Gastrocnemius medialis (tissue), 4 donors: ENCODE results near the gene RUNX3.

Experiments used
- POLR2A ChIP-seq, 2 donors: fragments of 450-650 bp; IDR thresholded peaks; one replicate each; pipeline ENCODE4 v1.6.1; 2017; ENCODE audit warnings: antibody characterized with exemption in 2 of 2, mild to moderate bottlenecking in 2 of 2, moderate library complexity in 2 of 2
- TF ChIP-seq, protein P1 (sequence below), 5 experiments: fragments of 450-650 bp in 3 of 5; fragments of 200-600 bp in 2 of 5; sonication (generic) in 2 of 5; IDR thresholded peaks in 4 of 5; conservative IDR thresholded peaks in 1 of 5; 1 replicate in 4 of 5; 2 replicates in 1 of 5; pipeline ENCODE4 v1.5.1; 2016 to 2019; ENCODE audit warnings: antibody characterized with exemption in 5 of 5, mild to moderate bottlenecking in 3 of 5, moderate library complexity in 3 of 5

DNA sequence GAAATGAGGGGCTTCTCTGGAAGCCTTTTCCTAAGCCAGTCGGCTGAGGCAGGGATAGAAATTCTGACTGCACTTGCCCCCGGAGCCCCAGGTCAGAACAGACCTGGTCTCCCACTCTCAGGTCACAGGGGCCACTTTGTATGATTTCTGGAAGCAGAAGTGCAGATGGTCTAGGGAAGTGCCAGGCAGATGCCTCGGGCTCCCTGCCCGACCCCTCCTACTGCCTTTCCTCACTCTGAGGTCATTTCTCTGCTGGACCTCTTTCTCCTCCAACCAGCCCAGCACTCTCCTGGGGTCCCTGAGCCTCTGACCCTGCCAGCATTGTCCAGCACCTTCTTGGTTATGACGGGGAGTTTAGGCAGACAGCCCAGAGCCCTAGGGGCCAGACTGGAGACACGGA, 8.7 kb downstream of the RUNX3 start:
- TF ChIP-seq, protein P1, sequence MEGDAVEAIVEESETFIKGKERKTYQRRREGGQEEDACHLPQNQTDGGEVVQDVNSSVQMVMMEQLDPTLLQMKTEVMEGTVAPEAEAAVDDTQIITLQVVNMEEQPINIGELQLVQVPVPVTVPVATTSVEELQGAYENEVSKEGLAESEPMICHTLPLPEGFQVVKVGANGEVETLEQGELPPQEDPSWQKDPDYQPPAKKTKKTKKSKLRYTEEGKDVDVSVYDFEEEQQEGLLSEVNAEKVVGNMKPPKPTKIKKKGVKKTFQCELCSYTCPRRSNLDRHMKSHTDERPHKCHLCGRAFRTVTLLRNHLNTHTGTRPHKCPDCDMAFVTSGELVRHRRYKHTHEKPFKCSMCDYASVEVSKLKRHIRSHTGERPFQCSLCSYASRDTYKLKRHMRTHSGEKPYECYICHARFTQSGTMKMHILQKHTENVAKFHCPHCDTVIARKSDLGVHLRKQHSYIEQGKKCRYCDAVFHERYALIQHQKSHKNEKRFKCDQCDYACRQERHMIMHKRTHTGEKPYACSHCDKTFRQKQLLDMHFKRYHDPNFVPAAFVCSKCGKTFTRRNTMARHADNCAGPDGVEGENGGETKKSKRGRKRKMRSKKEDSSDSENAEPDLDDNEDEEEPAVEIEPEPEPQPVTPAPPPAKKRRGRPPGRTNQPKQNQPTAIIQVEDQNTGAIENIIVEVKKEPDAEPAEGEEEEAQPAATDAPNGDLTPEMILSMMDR (IDR thresholded peaks at IDR 0.05 in 4 of 5, conservative IDR thresholded peaks at IDR 0.05 in 1 of 5), result no peak
- no peak for TF ChIP-seq POLR2A (IDR thresholded peaks at IDR 0.05)
